ENCODE measurements around the gene SCFD2. TPM values are rescaled to one million over a fixed set of nuclear protein-coding genes. Genes with fewer than 3 reads are reported as not detected.

SCFD2 gene
- total and polyA plus RNA-seq, 2 of the 8 experiments (the other 6 are each of a cell fraction or from before 2014, with no cell fraction given): 6.2 to 10.2 TPM

GRCh38 chr4:52853351-52853750 lies 512.5 kb downstream of the SCFD2 start:
- Histone ChIP-seq H2AK5ac (ENCODE audit: low read depth, low read length) (no peak overlapping the region), H4K5ac (ENCODE audit: insufficient read length, low read depth, low read length) (no peak overlapping the region), H2BK15ac (ENCODE audit: low read length) (no peak overlapping the region), H3K4me1 (replicated peaks in 1 of 4; ENCODE audit: control insufficient read depth in 3 of 4, insufficient read depth in 4 of 4, low read length in 3 of 4) (peaks cover 0 to 11% (median 3%) of the 10 kb centered on the region in 4 experiments; a peak in 3 of 7 replicates), H2BK120ac (replicated peaks; ENCODE audit: low read depth, low read length) (no peak overlapping the region), H3K23ac (ENCODE audit: insufficient read length) (no peak overlapping the region), H4K91ac (replicated peaks; ENCODE audit: insufficient read length, low read length) (no peak overlapping the region), H3K4me2 (ENCODE audit: insufficient read depth in 1 of 2, low read depth in 2 of 2, low read length in 2 of 2) (no peak overlapping the region), H3K27me3 (replicated peaks in 1 of 4; ENCODE audit: control insufficient read depth in 3 of 4, extremely low read depth in 1 of 4, insufficient read depth in 3 of 4, low read length in 3 of 4) (no peaks in the 10 kb centered on the region), H3K9ac (replicated peaks in 1 of 4; ENCODE audit: extremely low read depth in 1 of 4, low read depth in 3 of 4, low read length in 3 of 4) (no peak overlapping the region), H3K79me1 (ENCODE audit: low read depth, low read length) (no peaks in the 10 kb centered on the region), H3K36me3 (ENCODE audit: control insufficient read depth in 2 of 4, insufficient read depth in 4 of 4, low read length in 3 of 4) (no peaks in the 10 kb centered on the region), H4K20me1 (replicated peaks in 1 of 2; ENCODE audit: control insufficient read depth in 1 of 2, insufficient read depth in 2 of 2, low read length in 2 of 2) (no peaks in the 10 kb centered on the region), H3K27ac (ENCODE audit: low read depth, low read length) (no peak overlapping the region), H2BK20ac (ENCODE audit: low read length) (no peak overlapping the region), H2AFZ (ENCODE audit: low read length) (no peak overlapping the region), H3K18ac (ENCODE audit: extremely low read depth, low read length) (no peak overlapping the region), H3K23me2 (ENCODE audit: low read depth, low read length) (no peaks in the 10 kb centered on the region; the same call in 1 of the 2 replicates), H3K4ac (replicated peaks; ENCODE audit: insufficient read length, low read depth, low read length) (no peak overlapping the region), H3K4me3 (ENCODE audit: extremely low read depth in 1 of 4, insufficient read depth in 2 of 4, low read depth in 3 of 4, low read length in 4 of 4) (no peak overlapping the region), H2BK12ac (ENCODE audit: low read depth, low read length) (no peak overlapping the region), H4K8ac (ENCODE audit: extremely low read depth, insufficient read depth, low read length) (no peak overlapping the region), H3K56ac (replicated peaks; ENCODE audit: insufficient read length, low read depth, low read length) (no peak overlapping the region), H2BK5ac (ENCODE audit: low read depth, low read length) (no peak overlapping the region), H3K9me3 (ENCODE audit: insufficient read depth in 2 of 2, low read depth in 1 of 2, low read length in 1 of 2) (peaks cover 10 to 13% of the 10 kb centered on the region in 2 experiments; a peak in 3 of 4 replicates), H3K14ac (ENCODE audit: insufficient read length) (no peak overlapping the region), H3K79me2 (ENCODE audit: control insufficient read depth in 1 of 2, insufficient read depth in 2 of 2, low read length in 2 of 2) (no peaks in the 10 kb centered on the region)
- ChIA-PET POLR2A (ENCODE audit: partially characterized antibody) (interaction anchor here (0.8 to 2.0 kb wide), 6 partner anchors 10 to 141 kb away, joined by 4 to 6 read pairs (median 6); partner anchors contain the start of genes ERVMER34-1 and RASL11B), CTCF (ENCODE audit: partially characterized antibody) (interaction anchor here (1.1 kb wide), 2 partner anchors 9 to 124 kb away, joined by 3 to 4 read pairs; no protein-coding TSS in a partner anchor)
- FAIRE-seq: no peak
- DNase-seq (ENCODE audit: low read depth in 1 of 2, low spot score in 2 of 2): no peak
- no peak for TF ChIP-seq SP4 (IDR thresholded peaks at IDR 0.05; ENCODE audit: low read length)
- no peak for TF ChIP-seq JUN (IDR thresholded peaks at IDR 0.05; ENCODE audit: low read depth, low read length)
- TF ChIP-seq CREB1 (IDR thresholded peaks at IDR 0.05): no peak
- TF ChIP-seq KDM5A (IDR thresholded peaks at IDR 0.05; ENCODE audit: low read length): no peak

Data from H1 (cell line).